Common myeloid progenitor, CD34-positive (primary cell): Measurements from ENCODE around the gene EIF3B.
"Not testable (repeated sequence)": the region's sequence is repeated elsewhere in the genome, so short reads cannot be mapped to it uniquely, and the experiment has no call there.

Experiments used
- CTCF ChIA-PET: fragments of 350-600 bp; sonication (Branson Sonifier 250); formaldehyde crosslinking; loops from one replicate; lab custom pipeline; 2021; ENCODE audit warnings: antibody characterized with exemption; lab: Charles Lee
- POLR2A ChIA-PET: fragments of 350-600 bp; sonication (Branson Sonifier 250); formaldehyde crosslinking; loops from one replicate; lab custom pipeline; 2021; ENCODE audit warnings: antibody characterized with exemption; lab: Charles Lee
- DNase-seq, 3 donors: peaks; one replicate each; pipeline versions ENCODE4 v3.0.0 to v3.0.0-alpha.2; 2013
- H3K27ac ChIP-seq, 2 experiments: 1 replicate in 1 of 2; 2 replicates in 1 of 2; pipeline ENCODE4 v1.7.0; 2013; ENCODE audit warnings: inconsistent platforms in 2 of 2, low read length in 2 of 2, mild to moderate bottlenecking in 2 of 2, low read depth in 1 of 2, moderate library complexity in 1 of 2; ENCODE audit not compliant: severe bottlenecking in 2 of 2, insufficient read depth in 1 of 2, poor library complexity in 1 of 2
- H3K27me3 ChIP-seq, 5 experiments: replicated peaks in 2 of 5; 1 replicate in 3 of 5; 2 replicates in 2 of 5; pipeline versions ENCODE4 v1.6.1 to v1.7.0; 2013; ENCODE audit warnings: low read length in 4 of 5, mild to moderate bottlenecking in 2 of 5, moderate library complexity in 2 of 5, inconsistent platforms in 1 of 5; ENCODE audit not compliant: insufficient read depth in 5 of 5, control insufficient read depth in 4 of 5
- H3K36me3 ChIP-seq, 4 experiments: 1 replicate in 2 of 4; 2 replicates in 2 of 4; pipeline versions ENCODE4 v1.6.1 to v1.7.0; 2013; ENCODE audit warnings: low read length in 3 of 4, control low read depth in 1 of 4, mild to moderate bottlenecking in 1 of 4; ENCODE audit not compliant: control insufficient read depth in 4 of 4, insufficient read depth in 4 of 4
- H3K4me1 ChIP-seq, 4 experiments: 1 replicate in 3 of 4; 2 replicates in 1 of 4; pipeline versions ENCODE4 v1.6.1 to v1.7.1; 2013; ENCODE audit warnings: low read length in 3 of 4, mild to moderate bottlenecking in 3 of 4, control low read depth in 1 of 4, inconsistent platforms in 1 of 4, moderate library complexity in 1 of 4; ENCODE audit not compliant: control insufficient read depth in 4 of 4, insufficient read depth in 4 of 4; ENCODE audit errors: control extremely low read depth in 1 of 4
- H3K4me3 ChIP-seq, 7 experiments: 1 replicate in 4 of 7; 2 replicates in 3 of 7; pipeline versions ENCODE4 v1.5.1 to v1.7.0; 2013; ENCODE audit warnings: mild to moderate bottlenecking in 7 of 7, low read length in 6 of 7, moderate library complexity in 6 of 7, inconsistent platforms in 2 of 7, low read depth in 2 of 7, control low read depth in 1 of 7; ENCODE audit not compliant: insufficient read depth in 4 of 7, control insufficient read depth in 1 of 7; ENCODE audit errors: extremely low read depth in 1 of 7
- H3K9me3 ChIP-seq, 5 experiments: 1 replicate in 4 of 5; 2 replicates in 1 of 5; pipeline versions ENCODE4 v1.6.1 to v1.7.1; 2013; ENCODE audit warnings: low read length in 4 of 5, mild to moderate bottlenecking in 2 of 5, inconsistent platforms in 1 of 5, low read depth in 1 of 5, moderate library complexity in 1 of 5; ENCODE audit not compliant: control insufficient read depth in 4 of 5, insufficient read depth in 2 of 5; ENCODE audit errors: control extremely low read depth in 1 of 5
- WGBS: methylation state at CpG from one replicate; pipeline ENCODE4 v1.1.5; 2013; ENCODE audit not compliant: insufficient coverage; 5-methylcytosine and 5-hydroxymethylcytosine counted together

The EIF3B gene

DNA sequence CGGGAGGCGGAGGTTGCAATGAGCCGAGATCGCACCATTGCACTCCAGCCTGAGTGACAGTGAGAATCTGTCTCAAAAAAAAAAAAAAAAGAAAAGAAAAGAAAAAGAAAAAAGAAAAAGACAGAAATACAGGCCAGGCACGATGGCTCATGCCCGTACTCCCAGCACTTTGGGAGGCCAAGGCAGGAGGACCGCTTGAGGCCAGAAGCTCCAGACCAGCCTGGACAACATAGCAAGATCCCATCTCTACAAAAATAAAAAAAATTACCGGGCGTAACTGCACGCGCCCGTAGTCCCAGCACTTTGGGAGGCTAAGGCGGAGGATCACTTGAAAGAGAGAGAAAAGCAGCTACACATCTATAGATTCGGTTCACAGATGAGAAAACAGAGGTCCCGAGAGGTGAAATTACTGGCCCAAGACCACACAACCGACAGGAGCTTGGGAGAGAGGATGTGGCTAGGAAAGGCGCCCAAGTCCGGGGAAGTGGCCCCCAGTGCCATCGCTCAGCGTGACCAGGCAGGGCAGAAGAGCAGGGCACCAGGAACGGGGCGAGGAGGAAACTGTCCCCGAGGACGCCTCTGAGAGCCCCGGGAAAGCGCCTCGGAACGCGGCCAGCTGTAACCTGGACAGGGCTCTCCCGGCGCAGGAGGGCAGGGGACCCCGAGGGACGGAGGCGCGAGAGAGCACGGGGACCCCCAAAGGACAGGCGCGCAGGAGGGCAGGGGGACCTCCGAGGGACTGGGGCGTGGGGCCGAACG is 41.0 kb upstream of the EIF3B start:
- Histone ChIP-seq H3K36me3 (peaks cover 0 to 5% (median 0%) of the 10 kb centered on the region in 4 experiments), H3K4me1 (peaks cover 2 to 33% (median 12%) of the 10 kb centered on the region in 4 experiments), H3K9me3 (no peaks in the 10 kb centered on the region), H3K4me3 (peak overlapping the region; percentile 54 to 90 (median 68)), H3K27me3 (no peaks in the 10 kb centered on the region), H3K27ac (peak overlapping the region in 1 of 2 experiments; percentile 34)
- no peak for DNase-seq
- CTCF ChIA-PET: no interaction called here
- POLR2A ChIA-PET: no interaction called here
- under 1% methylated on average over 29 of the region's 42 CpGs for WGBS

DNA sequence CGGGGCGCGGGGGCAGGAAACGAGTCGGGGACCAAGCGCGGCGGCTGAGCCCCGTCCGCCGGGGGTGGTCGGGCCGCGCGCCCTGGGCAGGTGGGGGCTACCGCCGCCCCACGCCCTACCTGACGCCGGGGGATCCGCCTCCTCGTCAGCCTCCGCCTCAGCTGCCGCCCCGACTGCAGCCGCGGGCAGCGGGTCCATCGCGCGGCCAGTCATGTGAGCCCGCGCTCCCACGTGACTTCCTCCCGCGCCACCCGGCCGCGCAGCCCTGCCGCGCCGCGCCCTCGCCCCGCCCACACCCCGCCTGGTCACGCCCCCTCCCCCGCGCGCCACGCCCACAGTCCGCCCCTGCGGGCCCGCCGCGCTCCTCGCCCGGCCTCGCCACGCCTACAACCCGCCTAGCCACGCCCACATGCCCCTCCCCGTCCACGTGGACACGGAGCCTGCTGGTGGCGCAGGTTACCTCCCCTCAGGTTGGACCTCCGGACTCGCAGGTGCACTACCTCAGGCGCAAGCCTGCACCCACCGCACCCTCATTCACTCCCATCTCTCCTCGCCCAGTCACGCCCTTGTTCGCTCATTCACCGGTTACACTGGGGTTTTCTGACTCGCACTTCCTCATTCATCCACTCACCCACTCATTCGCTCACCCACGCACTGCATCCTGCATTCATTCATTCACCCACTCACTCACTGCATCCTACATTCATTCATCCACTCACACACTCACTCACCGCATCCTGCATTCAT is 40.2 kb upstream of the EIF3B start, which contains the start of gene SNX8:
Gene SNX8 (minus strand): TSS at position 233 of the 747 bp plus-strand sequence. CDS start 20 bp downstream, at position 213.
- DNase-seq: peak; percentile 87 to 96 (median 93)
- H3K36me3 ChIP-seq: peaks cover 0 to 5% (median 0%) of the 10 kb centered on the region in 4 experiments
- POLR2A ChIA-PET: interaction anchor here (0.7 kb wide), 1 partner anchor 10 kb away, joined by 4 read pairs; no protein-coding TSS in a partner anchor
- no peaks in the 10 kb centered on the region for H3K27me3 ChIP-seq
- WGBS: under 1% methylated on average over 67 of the region's 78 CpGs
- peaks cover 2 to 33% (median 12%) of the 10 kb centered on the region in 4 experiments for H3K4me1 ChIP-seq
- peak within 1 kb of the TSS; percentile 54 to 90 (median 68) for H3K4me3 ChIP-seq
- CTCF ChIA-PET: no interaction called here
- H3K27ac ChIP-seq: peak within 1 kb of the TSS in 1 of 2 experiments; percentile 34
- H3K9me3 ChIP-seq: no peaks in the 10 kb centered on the region

DNA sequence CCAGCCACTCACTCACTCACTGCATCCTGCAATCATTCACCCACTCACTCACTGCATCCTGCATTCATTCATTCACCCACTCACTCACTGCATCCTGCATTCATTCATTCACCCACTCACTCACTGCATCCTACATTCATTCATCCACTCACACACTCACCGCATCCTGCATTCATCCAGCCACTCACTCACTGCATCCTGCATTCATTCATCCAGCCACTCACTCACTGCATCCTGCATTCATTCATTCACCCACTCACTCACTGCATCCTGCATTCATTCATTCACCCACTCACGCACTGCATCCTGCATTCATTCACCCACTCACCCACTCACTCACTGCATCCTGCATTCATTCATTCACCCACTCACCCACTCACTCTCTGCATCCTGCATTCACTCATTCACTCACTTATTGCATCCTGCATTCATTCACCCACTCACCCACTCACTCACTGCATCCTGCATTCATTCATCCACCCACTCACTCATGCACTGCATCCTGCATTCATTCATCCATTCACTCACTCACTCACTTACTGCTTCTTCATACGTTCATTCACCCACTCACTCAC is 39.6 kb upstream of the EIF3B start:
- DNase-seq, POLR2A ChIA-PET, H3K36me3 ChIP-seq, H3K27me3 ChIP-seq, CTCF ChIA-PET, H3K9me3 ChIP-seq, H3K27ac ChIP-seq: not testable (repeated sequence)
- Histone ChIP-seq H3K4me1 (peaks cover 2 to 33% (median 12%) of the 10 kb centered on the region in 4 experiments), H3K4me3 (peak overlapping the region in 5 of 7 experiments; percentile 28 to 90 (median 73))
- WGBS: 57% methylated on average over 3 of the region's 3 CpGs

DNA sequence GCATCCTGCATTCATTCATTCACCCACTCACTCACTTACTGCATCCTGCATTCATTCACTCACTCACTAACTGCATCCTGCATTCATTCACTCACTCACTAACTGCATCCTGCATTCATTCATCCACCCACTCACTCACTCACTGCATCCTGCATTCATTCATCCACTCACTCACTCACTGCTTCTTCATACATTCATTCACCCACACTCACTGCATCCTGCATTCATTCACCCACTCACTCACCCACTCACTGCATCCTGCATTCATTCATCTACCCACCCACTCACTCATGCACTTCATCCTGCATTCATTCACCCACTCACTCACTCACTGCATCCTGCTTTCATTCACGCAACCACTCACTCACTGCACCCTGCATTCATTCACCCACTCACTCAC is 38.8 kb upstream of the EIF3B start:
- Histone ChIP-seq H3K27me3 (no peaks in the 10 kb centered on the region), H3K4me1 (peaks cover 2 to 33% (median 12%) of the 10 kb centered on the region in 4 experiments), H3K36me3 (no peaks in the 10 kb centered on the region), H3K9me3 (no peaks in the 10 kb centered on the region), H3K4me3 (no peak overlapping the region), H3K27ac (no peak overlapping the region)
- POLR2A ChIA-PET: no interaction called here
- DNase-seq: no peak
- CTCF ChIA-PET: no interaction called here
- WGBS: 79% methylated on average over 1 of the region's 1 CpG

DNA sequence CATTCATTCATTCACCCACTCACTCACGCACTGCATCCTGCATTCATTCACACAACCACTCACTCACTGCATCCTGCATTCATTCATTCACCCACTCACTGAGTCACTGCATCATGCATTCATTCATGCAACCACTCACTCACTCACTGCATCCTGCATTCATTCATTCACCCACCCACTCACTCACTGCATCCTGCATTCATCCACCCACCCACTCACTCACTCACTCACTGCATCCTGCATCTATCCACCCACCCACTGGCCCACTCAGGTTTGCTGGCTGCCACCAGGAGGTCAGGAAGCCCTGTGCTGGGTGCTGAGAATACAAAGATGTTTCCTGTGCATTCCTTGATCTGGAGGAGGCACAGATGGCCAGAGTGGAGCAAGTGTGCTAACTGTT is 38.0 kb upstream of the EIF3B start:
- Histone ChIP-seq H3K4me3 (no peak overlapping the region), H3K9me3 (no peaks in the 10 kb centered on the region), H3K27me3 (no peaks in the 10 kb centered on the region), H3K27ac (no peak overlapping the region), H3K4me1 (peaks cover 0 to 28% (median 12%) of the 10 kb centered on the region in 4 experiments), H3K36me3 (no peaks in the 10 kb centered on the region)
- 89% methylated on average over 1 of the region's 1 CpG for WGBS
- POLR2A ChIA-PET: no interaction called here
- peak in 1 of 3 donors; percentile 13 for DNase-seq
- CTCF ChIA-PET: no interaction called here

DNA sequence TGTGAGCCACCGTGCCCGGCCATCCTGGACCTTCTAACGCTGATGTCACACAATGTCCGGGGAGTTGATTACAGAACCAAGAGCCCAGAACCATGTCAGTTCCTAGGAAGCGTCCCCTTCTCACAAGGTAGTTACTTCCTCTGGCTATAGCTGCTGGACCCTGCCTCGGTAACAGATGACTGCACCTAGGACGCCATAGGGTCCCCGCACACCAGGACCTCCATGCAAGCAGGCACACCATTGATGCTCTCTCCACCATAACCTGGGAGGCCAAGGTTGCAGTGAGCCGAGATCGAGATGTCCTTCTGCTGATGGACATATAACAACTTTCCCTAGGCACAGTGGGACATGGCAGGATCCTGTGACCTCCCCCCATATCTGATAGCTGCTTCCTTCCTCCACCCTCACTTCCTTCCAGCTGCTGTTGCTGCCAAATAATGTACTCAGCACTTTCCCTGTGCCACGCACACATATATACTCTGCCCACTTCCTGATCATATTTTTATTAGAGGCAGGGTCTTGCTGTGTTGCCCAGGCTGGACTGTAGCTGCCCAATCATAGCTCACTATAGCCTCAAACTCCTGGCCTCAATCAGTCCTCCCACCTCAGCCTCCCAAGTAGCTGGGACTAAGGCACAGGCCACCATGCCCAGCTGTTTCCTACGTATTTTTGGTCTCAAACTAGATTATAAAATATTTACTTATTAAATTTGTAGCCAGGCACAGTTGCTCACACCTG is 36.9 kb upstream of the EIF3B start:
- ChIA-PET POLR2A (no interaction called here), CTCF (interaction anchor here (1.6 kb wide), 1 partner anchor 78 kb away, joined by 4 read pairs; no protein-coding TSS in a partner anchor)
- Histone ChIP-seq H3K27ac (no peak overlapping the region), H3K4me1 (peaks cover 0 to 26% (median 12%) of the 10 kb centered on the region in 4 experiments), H3K36me3 (no peaks in the 10 kb centered on the region), H3K4me3 (no peak overlapping the region), H3K9me3 (no peaks in the 10 kb centered on the region), H3K27me3 (no peaks in the 10 kb centered on the region)
- no peak for DNase-seq
- 90% methylated on average over 11 of the region's 12 CpGs for WGBS
